Ascending aorta (tissue), 2 donors: ENCODE results near the gene STX7. TPM values are rescaled to one million over a fixed set of nuclear protein-coding genes. Genes with fewer than 3 reads are reported as not detected.

Source experiments
- DNase-seq, 2 donors: peaks; one replicate each; pipeline ENCODE4 v3.0.0-alpha.2; 2019; ENCODE audit warnings: low spot score in 2 of 2
- H3K27ac ChIP-seq, 2 donors: fragments of 200-600 bp; sonication (generic); one replicate each; pipeline ENCODE4 v1.5.1; 2016 to 2017; ENCODE audit warnings: mild to moderate bottlenecking in 1 of 2
- H3K27me3 ChIP-seq: fragments of 200-600 bp; sonication (generic); one replicate; pipeline ENCODE4 v1.5.1; 2017
- H3K36me3 ChIP-seq, 2 donors: fragments of 200-600 bp; sonication (generic); one replicate each; pipeline ENCODE4 v1.5.1; 2016
- H3K4me1 ChIP-seq, 2 donors: fragments of 200-600 bp; sonication (generic); one replicate each; pipeline ENCODE4 v1.5.1; 2016 to 2017; ENCODE audit warnings: mild to moderate bottlenecking in 1 of 2
- H3K4me3 ChIP-seq, 2 donors: fragments of 200-600 bp; sonication (generic); one replicate each; pipeline ENCODE4 v1.5.1; 2016 to 2017; ENCODE audit warnings: mild to moderate bottlenecking in 1 of 2
- H3K9me3 ChIP-seq, 2 donors: fragments of 200-600 bp; sonication (generic); one replicate each; pipeline ENCODE4 v1.5.1; 2016
- CTCF ChIP-seq, 3 experiments: fragments of 200-600 bp in 2 of 3; fragments of 450-650 bp in 1 of 3; sonication (generic) in 2 of 3; IDR thresholded peaks; one replicate each; pipeline ENCODE4 v1.5.1; 2016 to 2019; ENCODE audit warnings: antibody characterized with exemption in 3 of 3, mild to moderate bottlenecking in 1 of 3, moderate library complexity in 1 of 3
- intact Hi-C: fragments of 100-400 bp; cut with DNase I; formaldehyde crosslinking; loops from one replicate; pipeline ENCODE4 v1.15.1; 2023
- total RNA-seq: library from RNA; depleted of rRNA; stranded (reverse); fragments of >200 nt; gene quantifications from one replicate; pipeline ENCODE4 v1.1.0, GENCODE V29; 2016

STX7 gene
- total RNA-seq, 1 donor from 2014 or later: 18.3 TPM

- Histone ChIP-seq H3K27me3 (no peaks in the 10 kb centered on the region), H3K4me3 (no peak overlapping the region), H3K36me3 (no peaks in the 10 kb centered on the region), H3K4me1 (peaks cover 0 to 4% of the 10 kb centered on the region in 2 donors), H3K27ac (no peak overlapping the region), H3K9me3 (no peaks in the 10 kb centered on the region)
- no peak for TF ChIP-seq CTCF (IDR thresholded peaks at IDR 0.05)
- intact Hi-C loops: no loop called here
- DNase-seq: no peak
These were observed 34.6 kb downstream of the STX7 start for GRCh38 chr6:132478266-132478665.

- no peaks in the 10 kb centered on the region for H3K4me1 ChIP-seq
- no peak overlapping the region for H3K4me3 ChIP-seq
- H3K36me3 ChIP-seq: peaks cover 0 to 5% of the 10 kb centered on the region in 2 donors
- H3K27ac ChIP-seq: no peak overlapping the region
- no peak for DNase-seq
- no peaks in the 10 kb centered on the region for H3K9me3 ChIP-seq
- H3K27me3 ChIP-seq: no peaks in the 10 kb centered on the region
- no peak for TF ChIP-seq CTCF (IDR thresholded peaks at IDR 0.05)
- intact Hi-C loops: no loop called here
These were observed 36.2 kb downstream of the STX7 start for GRCh38 chr6:132476688-132477087.

- no peak for TF ChIP-seq CTCF (IDR thresholded peaks at IDR 0.05)
- Histone ChIP-seq H3K27me3 (no peaks in the 10 kb centered on the region), H3K4me1 (no peaks in the 10 kb centered on the region), H3K4me3 (no peak overlapping the region), H3K9me3 (no peaks in the 10 kb centered on the region), H3K36me3 (peaks cover 4 to 13% of the 10 kb centered on the region in 2 donors), H3K27ac (no peak overlapping the region)
- intact Hi-C loops: no loop called here
- DNase-seq: no peak
These were observed 37.0 kb downstream of the STX7 start for GRCh38 chr6:132475925-132476324.

GRCh38 chr6:132471787-132472186 is 41.1 kb downstream of the STX7 start:
- no peak for DNase-seq
- Histone ChIP-seq H3K9me3 (no peaks in the 10 kb centered on the region), H3K4me3 (no peak overlapping the region), H3K27ac (no peak overlapping the region), H3K27me3 (no peaks in the 10 kb centered on the region), H3K36me3 (peaks cover 16 to 52% of the 10 kb centered on the region in 2 donors), H3K4me1 (no peaks in the 10 kb centered on the region)
- intact Hi-C loops: no loop called here
- TF ChIP-seq CTCF (IDR thresholded peaks at IDR 0.05): no peak

- no peaks in the 10 kb centered on the region for H3K27me3 ChIP-seq
- no peaks in the 10 kb centered on the region for H3K9me3 ChIP-seq
- intact Hi-C loops: no loop called here
- no peak for TF ChIP-seq CTCF (IDR thresholded peaks at IDR 0.05)
- H3K36me3 ChIP-seq: peaks cover 37 to 91% of the 10 kb centered on the region in 2 donors
- no peak overlapping the region for H3K27ac ChIP-seq
- DNase-seq: no peak
- H3K4me3 ChIP-seq: no peak overlapping the region
- no peaks in the 10 kb centered on the region for H3K4me1 ChIP-seq
These were observed 46.0 kb downstream of the STX7 start for GRCh38 chr6:132466952-132467351.
